Heart left ventricle (tissue), 16 donors: ENCODE measurements around the gene MT1M. TPM values are rescaled to one million over a fixed set of nuclear protein-coding genes. Genes with fewer than 3 reads are reported as not detected.
A peak's percentile ranks its signal among the peaks of the same experiment; 100 is the strongest.

ENCODE experiments used
- ATAC-seq, 4 donors: fragments of 200-7000 bp; cut with Tn5 transposase; one replicate each; pipeline ENCODE4 v1.9.1; 2020 to 2022; ENCODE audit warnings: moderate library complexity in 4 of 4, mild to moderate bottlenecking in 3 of 4, moderate number of reproducible peaks in 1 of 4
- DNase-seq, 5 donors: peaks; one replicate each; pipeline ENCODE4 v3.0.0-alpha.2; 2020
- H3K27ac ChIP-seq, 12 donors: fragments of 200-600 bp; sonication (generic) in 4 of 12; one replicate each; pipeline versions ENCODE4 v1.5.0 to v1.8.0; 2016 to 2022; ENCODE audit warnings: mild to moderate bottlenecking in 2 of 12
- H3K27me3 ChIP-seq, 9 donors: fragments of 200-600 bp; sonication (generic) in 2 of 9; one replicate each; pipeline versions ENCODE4 v1.5.1 to v1.8.0; 2016 to 2022; ENCODE audit warnings: mild to moderate bottlenecking in 3 of 9
- H3K36me3 ChIP-seq, 9 donors: fragments of 200-600 bp; sonication (generic) in 2 of 9; one replicate each; pipeline versions ENCODE4 v1.5.0 to v1.8.0; 2018 to 2022; ENCODE audit warnings: mild to moderate bottlenecking in 2 of 9
- H3K4me1 ChIP-seq, 12 donors: fragments of 200-600 bp; sonication (generic) in 4 of 12; one replicate each; pipeline versions ENCODE4 v1.5.0 to v1.8.0; 2016 to 2022; ENCODE audit warnings: mild to moderate bottlenecking in 3 of 12
- H3K4me3 ChIP-seq, 12 donors: fragments of 200-600 bp; sonication (generic) in 4 of 12; one replicate each; pipeline versions ENCODE4 v1.5.0 to v1.8.0; 2017 to 2022; ENCODE audit warnings: mild to moderate bottlenecking in 9 of 12, moderate library complexity in 4 of 12
- H3K9me3 ChIP-seq, 12 donors: fragments of 200-600 bp; sonication (generic) in 4 of 12; one replicate each; pipeline versions ENCODE4 v1.5.0 to v1.8.0; 2016 to 2022; ENCODE audit warnings: mild to moderate bottlenecking in 1 of 12
- CTCF ChIP-seq, 12 donors: fragments of 200-600 bp; sonication (generic) in 4 of 12; IDR thresholded peaks; one replicate each; pipeline versions ENCODE4 v1.5.0 to v1.8.0; 2018 to 2022; ENCODE audit warnings: antibody characterized with exemption in 12 of 12, mild to moderate bottlenecking in 5 of 12
- POLR2A ChIP-seq, 2 donors: fragments of 450-650 bp; IDR thresholded peaks; one replicate each; pipeline ENCODE4 v1.6.1; 2017; ENCODE audit warnings: antibody characterized with exemption in 2 of 2, mild to moderate bottlenecking in 2 of 2, moderate library complexity in 2 of 2
- WGBS, 4 donors: extraction: QIAGEN DNeasy Blood & Tissue Kit in 2 of 4; methylation state at CpG; one replicate each; pipeline versions ENCODE4 v1.1.5 to v1.1.7; 2013 to 2018; 5-methylcytosine and 5-hydroxymethylcytosine counted together
- intact Hi-C, 10 donors: fragments of 100-400 bp; cut with DNase I; formaldehyde crosslinking; loops; one replicate each; pipeline versions ENCODE4 v1.11.1 to v1.14.2; 2022
- polyA plus RNA-seq, 2 donors: library from polyadenylated mRNA; stranded (reverse); fragments of 200-250 nt; gene quantifications; one replicate each; pipeline ENCODE4 v1.2.3, GENCODE V29; 2013
- total RNA-seq, 9 donors: library from RNA; depleted of rRNA in 2 of 9; stranded (reverse); fragments of >200 nt in 2 of 9; fragmentation: NEBNext Ultra II Directional in 3 of 9; extraction: Animal tissue kit (Norgen Biotek cat#: 25700) in 3 of 9; gene quantifications; one replicate each; pipeline versions ENCODE4 v1.1.0 to v1.2.4, GENCODE V29; 2016 to 2023
- donor health status: ischemic (EF 13 %, LVEDD 7.1; RV severe dilation, severe dysfunction).
- donor health status: healthy with polysubstance abuse.
- donor health status: DM: no; HTN: yes; CAD: no.
- donor health status: DM: no; HTN: no; CAD: no.
- donor health status: ischemic (EF 25% LVEDD 6.9; RV normal size, moderate dysfunction).
- donor health status: ischemic (EF 25% LVEDD 5.7; RV mildly dilated, moderate dysfunction).
- donor health status: healthy.
- donor health status: DM: yes; HTN: yes; CAD: no.
- donor health status: ischemic (EF 35%, LVEDD 5.7; RV mildly dilated, moderate dysfunction).
- donor health status: nonischemic (EF 11% LVEDD 7.7; RV severe dilation, severe dysfunction).
- donor health status: DM: yes; HTN: yes; CAD: no.
- donor health status: PGD.
- donor health status: ischemic (EF 29% LVEDD 5.4; RV normal size, mild dysfunction).
- donor health status: nonischemic (EF 23%, LVEDD 6.1; RV moderate dilation, normal function).

Gene MT1M
- total and polyA plus RNA-seq, 11 donors, result 0.61 to 16.2 (median 7.4) TPM

DNA sequence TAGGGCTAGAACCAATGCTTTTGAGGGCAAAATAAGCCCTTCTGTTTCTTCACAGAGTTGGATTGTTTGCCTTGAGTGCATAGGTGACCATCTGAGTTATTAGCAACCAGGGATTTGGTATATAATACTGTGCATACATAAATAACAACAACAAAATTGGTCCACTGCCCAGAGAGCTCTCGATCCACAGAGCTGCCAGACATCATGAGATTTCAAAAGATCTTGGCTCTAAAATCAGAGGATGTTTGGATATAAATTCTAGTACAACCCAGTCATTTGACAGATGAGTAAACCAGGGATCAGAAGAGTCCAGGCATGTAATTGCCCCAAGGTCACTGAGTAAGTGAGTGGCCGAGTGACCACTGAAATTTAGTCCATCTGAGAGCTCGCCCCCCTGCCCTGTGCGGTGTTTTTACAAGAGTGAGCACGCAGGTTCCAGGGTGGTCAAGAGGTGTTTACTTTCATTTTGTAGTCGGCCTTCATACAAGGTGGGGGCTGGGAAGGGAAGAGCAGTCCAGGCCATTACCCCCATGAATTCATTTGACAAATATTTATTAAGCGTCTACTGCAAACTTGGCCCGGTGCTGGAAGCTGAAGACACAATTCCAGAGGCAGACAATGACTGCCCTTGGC is 25.9 kb upstream of the MT1M start:
- Histone ChIP-seq H3K9me3 (no peaks in the 10 kb centered on the region), H3K4me3 (peak overlapping the region in 2 of 12 donors; percentile 12 to 18), H3K36me3 (no peaks in the 10 kb centered on the region), H3K27ac (peak overlapping the region; percentile 86 to 99 (median 96)), H3K4me1 (peaks cover 9 to 61% (median 51%) of the 10 kb centered on the region in 12 donors), H3K27me3 (no peaks in the 10 kb centered on the region)
- no peak for DNase-seq
- 33 to 53% (median 37%) methylated on average over 7 to 8 of the region's 8 CpGs for WGBS, 4 donors
- intact Hi-C loops, result loop anchor here (2.0 to 10.0 kb wide), 6 partner anchors 26 to 178 kb away; partner anchors contain the start of genes MT1X (in 6 of the 10) and MT1M (in 1 of the 10)
- TF ChIP-seq POLR2A (IDR thresholded peaks at IDR 0.05), result no peak
- TF ChIP-seq CTCF (IDR thresholded peaks at IDR 0.05), result no peak
- ATAC-seq, result no peak

- H3K9me3 ChIP-seq, result no peaks in the 10 kb centered on the region
- peak overlapping the region in 2 of 12 donors; percentile 18 to 71 for H3K4me3 ChIP-seq
- TF ChIP-seq POLR2A (IDR thresholded peaks at IDR 0.05) (no peak), CTCF (IDR thresholded peaks at IDR 0.05) (no peak)
- intact Hi-C loops, result loop anchor here (2.0 to 10.0 kb wide), 6 partner anchors 26 to 178 kb away; partner anchors contain the start of genes MT1X (in 6 of the 10) and MT1M (in 1 of the 10)
- peaks cover 9 to 67% (median 56%) of the 10 kb centered on the region in 12 donors for H3K4me1 ChIP-seq
- no peaks in the 10 kb centered on the region for H3K36me3 ChIP-seq
- H3K27ac ChIP-seq, result peak overlapping the region; percentile 86 to 99 (median 96)
- 43 to 56% (median 51%) methylated on average over 13 to 14 of the region's 14 CpGs for WGBS, 4 donors
- no peaks in the 10 kb centered on the region for H3K27me3 ChIP-seq
- DNase-seq (peak; percentile 67 to 91 (median 75)), ATAC-seq (peak; percentile 27 to 56 (median 31))
These were observed 25.3 kb upstream of the MT1M start for GRCh38 chr16:56607109-56607618.

- 64 to 84% (median 78%) methylated on average over 2 of the region's 2 CpGs for WGBS, 4 donors
- Histone ChIP-seq H3K36me3 (no peaks in the 10 kb centered on the region), H3K4me3 (peak overlapping the region in 11 of 12 donors; percentile 59 to 87 (median 71)), H3K4me1 (peaks cover 9 to 70% (median 57%) of the 10 kb centered on the region in 12 donors), H3K9me3 (no peaks in the 10 kb centered on the region), H3K27ac (peak overlapping the region; percentile 86 to 99 (median 96)), H3K27me3 (no peaks in the 10 kb centered on the region)
- intact Hi-C loops, result loop anchor here (1.0 to 10.0 kb wide), 11 partner anchors 17 to 177 kb away; partner anchors contain the start of genes MT1X (in 8 of the 10), MT1E (in 2 of the 10), MT1A (in 1 of the 10) and MT1M (in 1 of the 10)
- no peak for ATAC-seq
- no peak for TF ChIP-seq CTCF (IDR thresholded peaks at IDR 0.05)
- TF ChIP-seq POLR2A (IDR thresholded peaks at IDR 0.05), result no peak
- DNase-seq, result no peak
These were observed 24.8 kb upstream of the MT1M start for GRCh38 chr16:56607675-56608042.
